NK-92 treated with Interleukin-12 subunit alpha and Interleukin-12 subunit beta, amount 100 ng/mL, for 24 hours (cell line): Measurements from ENCODE around the gene KCNJ13.
"Not testable (repeated sequence)": the region's sequence is repeated elsewhere in the genome, so short reads cannot be mapped to it uniquely, and the experiment has no call there.

Experiments
- DNase-seq: peaks from one replicate; lab custom pipeline; 2025; lab: John Stamatoyannopoulos, UW

Gene KCNJ13

DNA sequence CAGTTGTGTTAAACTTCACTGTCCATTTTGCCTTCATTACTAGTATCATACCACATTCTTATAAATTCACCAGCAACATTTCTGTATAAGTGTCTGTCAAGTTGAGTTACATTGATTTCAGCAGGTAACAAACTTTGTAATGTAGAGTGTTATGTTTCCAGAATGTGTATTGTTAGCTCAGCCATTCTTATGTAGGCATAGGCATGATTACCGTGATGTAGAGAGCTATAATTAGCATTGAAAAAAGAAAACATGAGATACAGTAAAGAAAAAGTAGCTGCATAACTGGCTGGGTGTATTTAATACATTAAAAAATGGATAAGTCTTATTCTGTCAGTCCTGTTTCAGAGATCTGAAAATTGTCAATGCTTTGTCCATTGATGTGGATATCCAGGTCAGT lies 8.5 kb downstream of the KCNJ13 start:
- no peak for DNase-seq

DNA sequence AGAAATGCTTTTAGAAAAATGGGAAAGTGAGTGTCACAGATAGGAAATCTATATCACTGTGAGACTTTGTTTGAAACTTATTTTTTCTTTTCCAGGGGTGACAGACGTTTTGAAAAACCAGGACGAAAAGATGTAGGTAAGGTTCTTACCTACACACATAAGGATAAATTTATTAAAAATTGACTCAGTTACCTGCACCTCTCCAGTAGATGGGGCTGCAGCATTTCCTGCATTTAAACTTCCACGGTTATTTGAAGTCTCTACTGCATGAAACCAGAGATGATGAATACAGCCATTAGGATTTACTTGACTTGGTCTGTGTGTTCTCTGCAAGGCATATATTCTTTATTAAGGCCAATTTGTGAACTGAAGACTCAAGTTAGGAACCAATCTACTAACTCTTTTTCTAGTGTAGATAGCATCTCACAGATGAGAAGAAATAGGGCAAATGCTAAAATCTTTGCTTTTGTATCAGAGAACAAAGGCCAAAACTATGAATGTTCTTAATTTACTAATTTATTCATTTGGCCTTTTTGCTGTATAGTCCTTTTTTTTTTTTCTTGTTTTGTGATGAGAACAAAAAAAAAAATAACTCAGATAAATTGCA lies 15.0 kb downstream of the KCNJ13 start:
- no peak for DNase-seq

DNA sequence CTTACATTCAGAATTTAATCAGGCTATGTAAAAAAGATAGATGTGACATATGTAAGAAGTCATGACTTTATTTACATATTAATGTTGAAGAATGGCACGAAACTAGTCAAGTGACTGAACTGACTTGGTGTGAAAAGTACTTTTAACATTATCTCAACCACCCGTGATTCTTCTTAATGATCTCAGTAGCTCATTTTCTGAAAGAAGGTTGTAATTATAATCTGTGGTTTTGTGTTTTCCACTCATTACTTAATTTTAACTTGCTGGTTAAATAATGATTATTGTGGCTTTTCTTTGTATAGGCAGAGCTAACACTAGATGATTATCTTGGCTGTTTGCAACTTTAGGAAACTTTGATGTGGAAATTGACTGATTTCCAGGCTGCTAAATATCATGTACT lies 18.5 kb downstream of the KCNJ13 start:
- no peak for DNase-seq

DNA sequence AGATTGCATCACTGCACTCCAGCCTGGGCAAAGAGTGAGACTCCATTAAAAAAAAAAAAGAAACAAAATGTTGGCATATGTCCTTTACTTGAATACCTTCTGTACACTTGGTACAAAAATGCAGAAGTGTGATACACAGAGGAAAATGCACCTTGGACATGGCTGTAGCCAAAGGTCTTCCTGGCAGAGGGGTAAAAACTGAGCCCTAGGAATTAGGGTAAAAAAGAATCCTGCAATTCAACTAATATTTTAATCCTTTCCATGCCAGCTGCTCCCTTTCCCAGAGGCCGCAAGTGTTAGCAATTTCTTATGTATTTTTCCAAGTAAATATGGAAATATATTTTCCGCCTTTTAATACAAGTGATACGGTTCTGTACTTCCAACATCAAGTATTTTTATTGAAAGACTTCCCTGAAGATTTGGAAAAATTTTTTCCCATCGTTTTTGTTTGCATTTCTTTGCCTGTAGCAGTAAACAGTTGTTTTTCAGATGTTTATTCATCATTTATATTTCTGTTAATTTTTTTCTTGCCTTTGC lies 26.2 kb downstream of the KCNJ13 start:
- no peak for DNase-seq

DNA sequence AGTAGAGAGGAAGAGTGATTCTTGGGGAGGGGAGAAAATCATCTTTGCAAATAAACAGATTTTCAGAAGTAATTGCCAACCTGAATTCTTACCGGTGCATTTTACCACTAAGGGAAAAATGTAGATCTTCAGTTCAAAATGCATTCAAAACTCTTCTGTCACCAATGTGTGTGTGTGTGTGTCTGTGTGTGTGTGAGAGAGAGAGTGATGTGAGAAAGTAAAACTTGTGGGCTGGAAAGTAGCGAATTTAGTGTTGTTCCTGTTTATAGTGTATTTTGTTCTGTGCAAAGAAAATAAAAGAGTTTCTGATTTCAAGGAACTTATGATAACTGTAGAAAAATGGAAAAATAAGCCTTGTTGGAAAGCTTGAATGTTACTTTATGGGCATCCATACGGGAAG lies 27.0 kb downstream of the KCNJ13 start:
- DNase-seq = no peak

DNA sequence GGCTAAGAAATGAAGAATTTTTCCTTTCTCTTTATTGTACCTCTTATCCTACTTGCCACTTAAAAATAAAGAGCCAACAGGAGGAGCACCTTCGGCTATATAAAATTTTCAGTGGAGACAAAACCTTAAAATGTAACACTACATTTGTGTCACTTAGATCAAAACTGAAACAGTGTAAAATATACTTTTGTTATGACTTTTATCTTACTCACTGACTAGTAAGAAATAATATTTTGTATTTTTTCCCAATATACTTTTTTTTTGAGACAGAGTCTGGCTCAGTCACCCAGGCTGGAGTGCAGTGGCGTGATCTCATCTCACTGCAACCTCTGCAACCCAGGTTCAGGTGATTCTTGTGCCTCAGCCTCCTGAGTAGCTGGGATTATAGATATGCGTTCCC lies 28.3 kb downstream of the KCNJ13 start:
- DNase-seq = no peak

DNA sequence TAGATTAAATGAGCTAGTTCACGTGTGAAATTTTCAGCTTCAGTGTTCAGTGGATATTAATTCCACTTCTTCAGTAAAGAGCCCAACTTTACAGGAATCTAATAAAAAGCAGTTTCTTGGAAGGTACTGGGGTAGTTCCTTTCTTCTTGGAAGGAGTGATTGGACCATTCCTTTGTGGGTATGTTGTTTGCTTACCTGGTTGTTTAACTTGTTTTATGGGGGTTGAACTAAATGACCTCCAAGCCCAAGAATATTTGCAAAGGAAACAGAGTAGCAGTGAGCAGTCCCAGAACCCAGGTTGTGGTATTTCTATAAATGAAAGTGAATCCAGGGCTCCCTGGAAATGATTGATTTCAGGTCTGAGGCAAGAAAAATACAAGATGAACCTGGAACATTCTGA lies 31.4 kb downstream of the KCNJ13 start:
- DNase-seq = no peak

DNA sequence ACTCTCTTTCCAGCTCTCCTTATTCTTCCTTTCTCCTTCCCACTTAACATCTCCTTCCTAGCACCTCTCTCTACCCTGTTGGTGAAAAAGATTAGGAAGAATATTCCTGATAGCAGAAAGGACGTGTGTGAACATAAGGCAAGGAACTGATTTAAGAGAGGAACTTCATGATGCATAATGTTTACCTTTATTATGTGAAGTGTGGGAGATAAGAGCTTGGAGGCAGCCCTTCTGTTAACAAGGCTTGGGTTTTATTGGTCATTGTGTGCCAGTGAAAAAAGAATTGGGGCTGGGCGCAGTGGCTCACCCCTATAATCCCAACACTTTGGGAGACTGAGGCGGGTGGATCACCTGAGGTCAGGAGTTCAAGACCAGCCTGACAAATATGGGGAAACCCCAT lies 34.4 kb downstream of the KCNJ13 start:
- DNase-seq = no peak

DNA sequence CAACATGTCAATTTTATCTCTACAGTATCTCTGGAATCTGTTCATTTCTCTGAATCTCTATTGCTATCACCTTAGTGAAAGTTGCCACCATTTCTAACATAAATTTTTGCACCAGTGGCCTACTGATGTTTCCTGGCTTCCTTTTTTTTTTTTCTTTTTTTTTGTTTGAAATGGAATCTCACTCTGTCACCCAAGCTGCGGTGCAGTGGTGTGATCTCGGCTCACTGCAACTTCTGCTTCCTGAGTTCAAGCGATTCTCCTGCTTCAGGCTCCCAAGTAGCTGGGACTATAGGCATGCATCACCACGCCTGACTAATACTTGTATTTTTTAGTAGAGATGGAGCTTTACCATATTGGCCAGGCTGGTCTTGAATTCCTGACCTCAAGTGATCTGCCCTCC lies 35.1 kb downstream of the KCNJ13 start:
- no peak for DNase-seq

DNA sequence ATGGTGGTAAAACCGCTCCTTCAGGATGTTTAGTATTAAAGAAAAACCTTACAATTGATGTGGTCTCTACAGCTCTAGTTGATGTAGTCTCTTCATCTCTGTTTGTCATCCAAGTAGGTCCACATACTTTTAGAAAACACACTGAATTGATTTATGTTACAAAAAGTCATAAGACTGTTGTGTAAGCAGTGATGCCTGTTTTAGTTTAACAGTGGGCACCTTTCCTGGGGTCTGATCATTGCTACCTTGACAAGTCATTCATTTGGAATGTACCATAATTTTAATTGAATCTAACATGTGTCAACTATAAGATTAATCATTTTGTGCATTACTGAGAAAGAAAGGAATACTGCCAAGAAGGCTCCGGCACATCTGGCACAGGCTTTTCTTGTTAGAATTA lies 44.9 kb downstream of the KCNJ13 start:
- DNase-seq = no peak

DNA sequence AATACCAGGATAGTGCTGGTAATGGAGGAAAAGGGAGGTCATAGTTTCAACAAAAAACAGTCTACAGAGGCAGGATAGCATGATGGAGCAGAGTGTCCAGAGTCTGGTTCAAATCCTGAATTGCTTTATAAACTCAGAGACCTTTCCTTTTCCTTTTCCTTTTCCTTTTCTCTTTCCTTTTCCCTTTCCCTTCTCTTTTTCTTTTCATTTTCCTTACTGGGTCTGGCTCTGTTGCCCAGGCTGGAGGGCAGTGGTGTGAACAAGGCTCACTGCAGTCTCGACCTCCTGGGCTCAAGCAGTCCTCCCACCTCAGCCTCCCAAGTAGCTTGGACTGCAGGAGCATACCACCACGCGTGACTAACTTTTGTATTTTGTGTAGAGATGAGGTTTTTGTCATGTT lies 47.6 kb downstream of the KCNJ13 start:
- DNase-seq = no peak

DNA sequence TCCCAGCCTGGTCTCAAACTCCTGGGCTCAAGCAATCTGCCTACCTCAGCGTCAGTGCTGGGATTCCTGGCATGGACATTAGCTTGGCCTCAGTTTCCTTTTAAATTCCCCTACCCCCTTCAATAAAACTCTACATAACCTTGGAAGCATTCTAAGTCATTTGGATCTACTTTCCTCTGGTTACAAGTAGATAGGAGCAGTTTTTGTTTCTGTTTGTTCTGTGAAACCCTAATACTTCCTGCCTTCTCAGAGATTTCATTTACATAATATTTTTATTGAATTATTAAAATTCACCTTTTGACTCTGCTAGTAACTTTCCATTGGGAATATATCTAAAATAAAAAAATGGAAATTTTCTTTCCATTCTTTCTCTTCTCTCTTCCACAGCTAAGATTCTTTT lies 53.3 kb downstream of the KCNJ13 start:
- no peak for DNase-seq

DNA sequence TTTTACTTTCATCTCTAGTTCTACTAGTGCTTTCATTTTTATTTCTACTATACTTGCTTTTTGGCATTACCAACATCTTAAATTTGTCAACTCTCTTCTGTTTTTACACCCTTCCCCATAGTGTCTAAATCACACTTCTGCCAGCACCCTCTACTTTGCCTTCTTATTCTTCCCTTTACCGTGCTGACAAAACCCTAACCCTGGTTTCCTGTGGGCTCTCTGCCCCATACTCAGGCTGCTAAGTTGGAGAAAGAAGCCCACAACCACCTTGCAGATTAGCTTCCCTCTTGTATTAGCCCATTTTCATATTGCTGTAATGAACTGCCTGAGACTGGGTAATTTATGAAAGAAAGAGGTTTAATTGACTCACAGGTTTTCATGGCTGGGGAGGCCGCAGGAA lies 54.5 kb downstream of the KCNJ13 start:
- no peak for DNase-seq

DNA sequence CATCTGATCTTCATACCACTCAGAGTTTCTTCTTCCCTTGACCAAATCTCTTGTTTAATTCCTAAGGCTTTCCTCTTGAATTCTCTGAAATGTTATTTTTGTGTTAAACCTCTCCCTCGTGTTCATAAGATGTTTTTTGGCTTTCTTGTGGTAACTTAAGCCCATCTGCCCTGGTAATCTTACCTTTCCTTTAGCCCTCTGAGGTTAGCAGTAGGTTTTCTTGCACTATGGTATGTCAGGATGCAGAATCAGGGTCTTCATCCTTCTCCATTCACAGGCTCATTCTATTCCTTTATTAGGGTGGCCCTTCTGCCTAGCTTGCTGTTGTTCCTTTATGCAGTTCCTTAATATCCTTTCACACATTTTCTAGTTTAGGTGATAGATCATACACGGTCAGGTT lies 55.1 kb downstream of the KCNJ13 start:
- DNase-seq = no peak

DNA sequence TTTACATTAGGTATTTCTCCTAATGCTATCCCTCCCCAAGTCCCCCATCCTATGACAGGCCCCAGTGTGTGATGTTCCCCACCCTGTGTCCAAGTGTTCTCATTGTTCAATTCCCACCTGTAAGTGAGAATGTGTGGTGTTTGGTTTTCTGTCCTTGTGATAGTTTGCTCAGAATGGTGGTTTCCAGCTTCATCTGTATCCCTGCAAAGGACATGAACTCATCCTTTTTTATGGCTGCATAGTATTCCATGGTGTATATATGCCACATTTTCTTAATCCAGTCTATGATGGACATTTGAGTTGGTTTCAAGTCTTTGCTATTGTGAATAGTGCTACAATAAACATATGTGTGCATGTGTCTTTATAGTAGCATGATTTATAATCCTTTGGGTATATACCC lies 56.3 kb downstream of the KCNJ13 start:
- DNase-seq = not testable (repeated sequence)
